Spleen (tissue), 11 donors: ENCODE results near the gene ZNF575. TPM values are rescaled to one million over a fixed set of nuclear protein-coding genes. Genes with fewer than 3 reads are reported as not detected.
A peak's percentile ranks its signal among the peaks of the same experiment; 100 is the strongest.

ENCODE experiments used
- DNase-seq: peaks from one replicate; pipeline ENCODE4 v3.0.0-alpha.2; 2020
- H3K27ac ChIP-seq, 8 donors: fragments of 200-600 bp; sonication (generic) in 7 of 8; 1 replicate in 4 of 8; 2 replicates in 4 of 8; pipeline versions ENCODE4 v1.5.0 to v1.8.0; 2016 to 2021; ENCODE audit warnings: inconsistent platforms in 4 of 8, mild to moderate bottlenecking in 4 of 8, moderate library complexity in 1 of 8
- H3K27me3 ChIP-seq, 7 donors: fragments of 200-600 bp; sonication (generic) in 6 of 7; replicated peaks in 1 of 7; 1 replicate in 4 of 7; 2 replicates in 3 of 7; pipeline versions ENCODE4 v1.5.0 to v1.8.0; 2016 to 2021; ENCODE audit warnings: inconsistent platforms in 3 of 7, mild to moderate bottlenecking in 1 of 7
- H3K36me3 ChIP-seq, 6 donors: fragments of 200-600 bp; sonication (generic) in 5 of 6; 1 replicate in 4 of 6; 2 replicates in 2 of 6; pipeline versions ENCODE4 v1.5.0 to v1.8.0; 2016 to 2021; ENCODE audit warnings: inconsistent platforms in 2 of 6
- H3K4me1 ChIP-seq, 6 donors: fragments of 200-600 bp; sonication (generic) in 5 of 6; 1 replicate in 3 of 6; 2 replicates in 3 of 6; pipeline versions ENCODE4 v1.5.0 to v1.8.0; 2016 to 2021; ENCODE audit warnings: inconsistent platforms in 3 of 6
- H3K4me3 ChIP-seq, 8 donors: fragments of 200-600 bp; sonication (generic) in 7 of 8; 1 replicate in 4 of 8; 2 replicates in 4 of 8; pipeline versions ENCODE4 v1.5.0 to v1.8.0; 2016 to 2021; ENCODE audit warnings: inconsistent platforms in 4 of 8, mild to moderate bottlenecking in 4 of 8, moderate library complexity in 2 of 8
- H3K9me3 ChIP-seq, 8 donors: fragments of 200-600 bp; sonication (generic) in 7 of 8; 1 replicate in 4 of 8; 2 replicates in 4 of 8; pipeline versions ENCODE4 v1.5.0 to v1.8.0; 2016 to 2021; ENCODE audit warnings: inconsistent platforms in 4 of 8
- POLR2A ChIP-seq, 3 donors: fragments of 450-650 bp; IDR thresholded peaks; one replicate each; pipeline ENCODE4 v1.5.1; 2017; ENCODE audit warnings: antibody characterized with exemption in 3 of 3, mild to moderate bottlenecking in 1 of 3
- POLR2AphosphoS5 ChIP-seq, 3 donors: sonication (generic); formaldehyde crosslinking; IDR thresholded peaks; one replicate each; pipeline ENCODE4 v1.5.1; 2017; ENCODE audit warnings: antibody characterized with exemption in 3 of 3
- WGBS, 5 donors: extraction: QIAGEN DNeasy Blood & Tissue Kit in 3 of 5; methylation state at CpG; one replicate each; pipeline versions ENCODE4 v1.1.5 to v1.1.7; 2013 to 2018; 5-methylcytosine and 5-hydroxymethylcytosine counted together
- intact Hi-C: fragments of 100-400 bp; cut with DNase I; formaldehyde crosslinking; loops from one replicate; pipeline ENCODE4 v1.15.0; 2023; ENCODE audit warnings: low total_unique reads
- polyA plus RNA-seq, 3 donors: library from polyadenylated mRNA; stranded (reverse); fragments of 200-250 nt; gene quantifications; one replicate each; pipeline ENCODE4 v1.2.1, GENCODE V29; 2013
- total RNA-seq, 7 donors: library from RNA; depleted of rRNA in 3 of 7; stranded (reverse); fragments of >200 nt in 3 of 7; fragmentation: NEBNext Ultra II Directional in 4 of 7; extraction: Animal tissue kit (Norgen Biotek cat#: 25700) in 4 of 7; gene quantifications; one replicate each; pipeline versions ENCODE4 v1.1.0 to v1.2.1, GENCODE V29; 2016 to 2021
- TF ChIP-seq, protein P1 (sequence below), 11 experiments: fragments of 200-600 bp in 7 of 11; fragments of 450-650 bp in 4 of 11; sonication (generic) in 4 of 11; IDR thresholded peaks in 8 of 11; conservative IDR thresholded peaks in 3 of 11; 1 replicate in 7 of 11; 2 replicates in 4 of 11; pipeline versions ENCODE4 v1.4.0 to v1.8.0; 2016 to 2021; ENCODE audit warnings: antibody characterized with exemption in 11 of 11, inconsistent platforms in 4 of 11, mild to moderate bottlenecking in 1 of 11
- donor health status: healthy with polysubstance abuse.
- donor health status: DM: no; HTN: no; CAD: no; lungs with moderate emphysema.
- donor health status: DM: no; HTN: no; CAD: no.
- donor health status: Bipolar disorder and iron deficiency.
- donor health status: healthy.
- donor health status: DM: no; HTN: no; CAD: no.
- donor health status: DM: yes; HTN: yes; CAD: no.

ZNF575 gene
- total and polyA plus RNA-seq, 10 donors: 0.82 to 4.3 (median 2.1) TPM; not detected in 2

DNA sequence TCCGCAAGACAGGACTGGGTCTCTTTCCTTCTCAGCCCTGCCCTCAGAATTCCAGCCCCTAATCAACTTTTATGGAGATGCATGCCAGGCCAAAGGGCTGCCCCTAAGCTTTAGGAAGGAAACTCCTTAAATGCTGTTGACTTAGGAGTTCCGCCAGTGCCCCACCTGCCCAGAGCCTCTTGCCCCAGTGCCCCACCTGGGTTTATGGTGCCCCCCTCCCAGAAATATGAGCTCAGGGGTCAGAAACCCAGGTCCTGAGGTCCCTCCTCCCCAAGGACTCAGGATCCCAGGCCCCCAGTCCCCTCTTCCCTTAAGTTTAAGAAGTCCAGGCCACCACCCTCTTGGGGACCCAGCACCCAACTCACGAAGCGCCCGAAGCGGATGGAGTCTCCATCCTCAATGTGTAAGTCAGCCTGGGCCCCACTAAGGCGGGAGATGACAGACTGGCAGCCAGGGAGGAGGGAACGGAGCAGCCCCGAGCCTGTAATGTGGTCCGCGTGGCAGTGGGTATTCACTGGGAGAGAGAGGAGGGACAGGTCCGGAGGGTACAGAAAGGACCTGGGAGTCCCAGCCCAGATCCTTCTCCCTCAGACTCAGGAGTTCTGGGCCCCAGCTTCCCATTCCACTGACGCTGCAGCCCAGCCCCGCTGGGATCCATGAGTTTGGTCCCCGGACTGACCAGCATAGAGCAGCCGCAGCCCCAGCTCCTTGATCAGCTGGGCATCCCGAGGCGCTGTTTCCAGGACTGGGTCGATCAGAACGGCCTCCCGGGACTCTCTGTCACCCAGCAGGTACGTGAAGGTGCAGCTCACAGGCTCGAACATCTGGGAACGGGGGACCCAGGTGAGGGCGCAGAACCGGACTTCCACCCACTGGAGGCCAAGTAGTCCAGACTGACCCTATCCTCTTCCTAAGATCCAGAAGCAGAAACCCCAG lies 6.9 kb upstream of the ZNF575 start:
- DNase-seq: peak; percentile 80
- TF ChIP-seq POLR2AphosphoS5 (IDR thresholded peaks at IDR 0.05) (no peak), POLR2A (IDR thresholded peaks at IDR 0.05) (no peak)
- TF ChIP-seq, protein P1, sequence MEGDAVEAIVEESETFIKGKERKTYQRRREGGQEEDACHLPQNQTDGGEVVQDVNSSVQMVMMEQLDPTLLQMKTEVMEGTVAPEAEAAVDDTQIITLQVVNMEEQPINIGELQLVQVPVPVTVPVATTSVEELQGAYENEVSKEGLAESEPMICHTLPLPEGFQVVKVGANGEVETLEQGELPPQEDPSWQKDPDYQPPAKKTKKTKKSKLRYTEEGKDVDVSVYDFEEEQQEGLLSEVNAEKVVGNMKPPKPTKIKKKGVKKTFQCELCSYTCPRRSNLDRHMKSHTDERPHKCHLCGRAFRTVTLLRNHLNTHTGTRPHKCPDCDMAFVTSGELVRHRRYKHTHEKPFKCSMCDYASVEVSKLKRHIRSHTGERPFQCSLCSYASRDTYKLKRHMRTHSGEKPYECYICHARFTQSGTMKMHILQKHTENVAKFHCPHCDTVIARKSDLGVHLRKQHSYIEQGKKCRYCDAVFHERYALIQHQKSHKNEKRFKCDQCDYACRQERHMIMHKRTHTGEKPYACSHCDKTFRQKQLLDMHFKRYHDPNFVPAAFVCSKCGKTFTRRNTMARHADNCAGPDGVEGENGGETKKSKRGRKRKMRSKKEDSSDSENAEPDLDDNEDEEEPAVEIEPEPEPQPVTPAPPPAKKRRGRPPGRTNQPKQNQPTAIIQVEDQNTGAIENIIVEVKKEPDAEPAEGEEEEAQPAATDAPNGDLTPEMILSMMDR (IDR thresholded peaks at IDR 0.05 in 8 of 11, conservative IDR thresholded peaks at IDR 0.05 in 3 of 11): no peak
- intact Hi-C loops: no loop called here
- Histone ChIP-seq H3K27me3 (no peaks in the 10 kb centered on the region), H3K36me3 (peaks cover 0 to 18% (median 0%) of the 10 kb centered on the region in 6 donors), H3K27ac (peak overlapping the region; percentile 49 to 90 (median 85)), H3K4me3 (peak overlapping the region; percentile 72 to 91 (median 84)), H3K4me1 (peaks cover 21 to 77% (median 40%) of the 10 kb centered on the region in 6 donors), H3K9me3 (no peaks in the 10 kb centered on the region)
- WGBS, 5 donors: 1 to 4% (median 2%) methylated on average over 15 to 26 of the region's 26 CpGs

DNA sequence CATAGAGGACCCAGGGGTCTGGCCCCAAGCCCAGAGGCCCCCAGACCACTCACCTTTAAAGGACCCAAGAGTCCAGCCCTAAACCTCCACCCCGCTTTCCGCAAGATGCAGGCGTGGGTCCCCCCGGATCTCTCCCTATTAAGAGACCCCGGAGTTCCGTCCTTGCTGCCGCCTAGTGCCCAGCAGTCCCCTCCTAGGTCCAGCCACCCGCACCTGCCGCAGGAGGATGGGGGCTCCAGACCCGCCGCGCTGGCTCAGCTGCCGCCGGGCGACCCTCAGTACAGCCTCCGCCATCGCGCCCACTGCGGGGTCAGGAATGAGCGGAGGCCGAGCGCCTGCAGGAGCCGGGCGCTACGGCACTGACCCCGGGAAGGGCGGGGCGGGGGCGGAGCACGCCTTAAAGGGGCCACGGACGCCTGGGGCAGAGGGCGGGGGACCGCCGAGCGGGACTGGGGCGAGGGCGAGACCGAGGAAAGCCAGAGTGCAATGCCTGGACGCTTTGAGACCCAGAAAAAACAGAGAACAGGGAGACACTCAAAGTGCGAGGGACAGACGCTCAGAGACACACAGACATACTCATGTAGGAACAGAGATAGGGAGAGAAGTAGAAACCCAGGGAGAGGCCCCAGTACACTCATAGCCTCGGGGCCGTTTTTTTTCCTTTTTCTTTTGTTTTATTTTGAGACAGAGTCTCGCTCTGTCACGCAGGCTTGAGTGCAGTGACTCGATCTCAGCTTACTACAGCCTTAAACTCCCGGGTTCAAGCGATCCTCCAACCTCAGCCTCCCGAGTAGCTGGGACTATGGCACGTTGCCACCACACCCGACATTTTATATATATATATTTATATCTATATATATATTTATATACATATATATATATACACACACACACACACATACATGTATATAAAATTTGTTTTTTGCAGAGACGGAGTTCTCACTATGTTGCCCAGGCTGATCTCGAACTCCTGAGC lies 5.8 kb upstream of the ZNF575 start, which contains the start of gene ETHE1:
Gene ETHE1, minus strand, starts transcription at position 318 of the 976 bp plus-strand sequence. Its CDS starts 24 bp downstream, at position 294.
- TF ChIP-seq, protein P1 (IDR thresholded peaks at IDR 0.05 in 8 of 11, conservative IDR thresholded peaks at IDR 0.05 in 3 of 11): no peak
- TF ChIP-seq POLR2AphosphoS5 (IDR thresholded peaks at IDR 0.05) (peak; percentile 89 to 95 (median 92)), POLR2A (IDR thresholded peaks at IDR 0.05) (peak in 2 of 3 donors; percentile 30 to 77)
- intact Hi-C loops: no loop called here
- H3K4me3 ChIP-seq: peak within 1 kb of the TSS; percentile 72 to 91 (median 84)
- peaks cover 0 to 14% (median 0%) of the 10 kb centered on the region in 6 donors for H3K36me3 ChIP-seq
- peaks cover 23 to 79% (median 44%) of the 10 kb centered on the region in 6 donors for H3K4me1 ChIP-seq
- no peaks in the 10 kb centered on the region for H3K9me3 ChIP-seq
- DNase-seq: peak; percentile 95
- H3K27me3 ChIP-seq: no peaks in the 10 kb centered on the region
- peak within 1 kb of the TSS; percentile 67 to 90 (median 85) for H3K27ac ChIP-seq
- 4 to 7% (median 5%) methylated on average over 46 to 54 of the region's 54 CpGs for WGBS, 5 donors

DNA sequence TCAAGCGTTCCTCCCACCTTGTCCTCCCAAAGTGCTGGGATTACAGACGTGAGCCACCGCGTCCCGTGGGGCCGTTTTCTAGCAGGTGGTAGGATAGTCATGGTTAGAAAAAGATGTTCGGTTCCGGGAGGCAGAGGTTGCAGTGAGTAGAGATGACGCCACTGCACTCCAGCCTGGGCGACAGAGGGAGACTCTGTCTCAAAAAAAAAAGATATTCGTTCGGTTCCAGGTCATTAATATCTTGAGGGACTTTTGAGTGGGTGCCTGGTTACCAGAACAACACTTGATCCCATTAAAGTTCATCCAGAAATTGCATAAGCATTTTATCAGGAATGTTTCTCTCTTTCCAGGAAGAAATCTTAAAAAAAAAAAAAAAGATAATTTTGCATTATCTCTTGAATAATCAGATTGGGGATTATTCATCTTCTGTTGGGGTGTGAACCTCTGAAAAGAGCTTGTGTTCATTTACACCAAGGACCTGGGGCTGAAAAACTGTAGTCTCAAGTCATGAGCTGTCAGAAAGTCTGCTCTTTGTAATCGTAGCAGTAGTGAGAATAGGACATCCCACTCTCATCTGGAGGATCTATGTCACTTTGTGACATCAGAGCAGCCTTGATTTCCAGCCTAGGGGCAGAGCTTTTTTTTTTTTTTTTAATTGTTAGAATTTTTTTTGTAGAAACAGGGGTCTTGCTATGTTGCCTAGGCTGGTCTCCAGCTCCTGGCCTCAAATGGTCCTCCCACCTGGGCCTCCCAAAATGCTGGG lies 4.9 kb upstream of the ZNF575 start:
- Histone ChIP-seq H3K36me3 (peaks cover 0 to 6% (median 0%) of the 10 kb centered on the region in 6 donors), H3K4me3 (peak overlapping the region in 3 of 8 donors; percentile 81 to 90 (median 90)), H3K27ac (peak overlapping the region in 7 of 8 donors; percentile 81 to 90 (median 86)), H3K27me3 (no peaks in the 10 kb centered on the region), H3K4me1 (peaks cover 28 to 82% (median 53%) of the 10 kb centered on the region in 6 donors), H3K9me3 (no peaks in the 10 kb centered on the region)
- no peak for DNase-seq
- WGBS, 5 donors: 60 to 72% (median 67%) methylated on average over 13 of the region's 13 CpGs
- TF ChIP-seq POLR2A (IDR thresholded peaks at IDR 0.05) (no peak), POLR2AphosphoS5 (IDR thresholded peaks at IDR 0.05) (no peak)
- TF ChIP-seq, protein P1 (IDR thresholded peaks at IDR 0.05 in 8 of 11, conservative IDR thresholded peaks at IDR 0.05 in 3 of 11): no peak
- intact Hi-C loops: no loop called here
